ENCODE data around the gene CTNNA3. TPM values are rescaled to one million over a fixed set of nuclear protein-coding genes. Genes with fewer than 3 reads are reported as not detected.

CTNNA3 gene
- total RNA-seq, 1 donor from 2014 or later: 0.13 TPM

DNA sequence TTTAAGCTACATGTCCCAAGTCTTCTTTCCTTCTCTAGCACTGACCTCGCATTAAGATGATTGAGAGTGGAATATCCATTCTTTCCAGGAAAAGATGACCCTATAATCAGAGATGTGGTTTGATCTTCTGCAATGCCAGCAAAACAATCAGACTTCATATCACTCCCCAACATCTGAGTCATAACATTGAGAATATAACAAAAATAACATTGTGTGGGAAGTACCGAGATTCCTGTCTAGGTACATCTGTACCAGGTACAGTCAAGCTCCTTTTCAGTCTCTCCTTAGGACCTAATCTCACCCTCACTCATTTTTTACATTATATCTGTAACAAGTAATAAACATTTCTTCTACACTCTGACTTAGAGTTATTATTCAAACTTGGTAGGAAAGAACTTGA lies 568.6 kb downstream of the CTNNA3 start:
- no peak for DNase-seq (ENCODE audit: low read depth in 2 of 2)

DNA sequence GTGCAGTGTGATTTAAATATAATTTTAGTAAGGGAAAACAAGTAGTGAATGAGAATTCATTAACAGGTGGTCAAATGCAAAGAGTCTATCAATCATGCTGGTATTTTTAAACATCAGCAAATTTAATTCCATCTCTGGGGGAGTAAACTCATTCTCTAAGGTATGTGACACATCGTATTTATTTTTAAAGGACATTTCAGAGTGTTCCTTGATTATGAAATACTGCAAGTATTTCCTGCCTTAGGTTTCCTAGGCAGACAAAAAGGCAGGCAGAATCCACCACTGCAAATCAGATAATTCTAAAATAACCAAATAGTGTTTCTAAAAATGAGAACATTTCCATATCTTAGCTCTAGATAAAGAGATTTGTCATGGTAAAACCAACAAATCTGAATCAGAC lies 576.3 kb downstream of the CTNNA3 start:
- DNase-seq (ENCODE audit: low read depth in 2 of 2): no peak

GRCh38 chr10:67115972-67116371 lies 580.0 kb downstream of the CTNNA3 start:
- DNase-seq (ENCODE audit: low read depth in 2 of 2): peak in 1 of 2 donors; percentile 0

DNA sequence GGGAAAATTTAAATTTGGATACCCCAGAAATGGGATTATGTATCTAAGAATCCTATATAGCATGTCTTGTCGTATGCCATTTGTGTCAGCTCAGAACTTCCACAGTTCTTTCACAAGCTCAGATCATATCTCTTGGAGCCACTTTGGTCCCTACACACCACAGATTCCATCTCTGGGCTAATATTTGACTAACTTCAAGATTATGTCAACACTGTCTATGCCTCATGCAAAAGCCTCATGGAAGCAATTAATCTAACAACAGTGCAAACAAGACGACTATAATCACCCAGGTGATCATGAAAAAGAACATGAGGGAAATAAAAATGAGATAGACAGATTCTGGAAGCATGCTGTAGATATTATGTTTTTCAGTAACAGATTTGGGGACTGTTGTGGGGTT lies 581.0 kb downstream of the CTNNA3 start:
- no peak for DNase-seq (ENCODE audit: low read depth in 2 of 2)

GRCh38 chr10:67112765-67113164 lies 583.2 kb downstream of the CTNNA3 start:
- no peak for DNase-seq (ENCODE audit: low read depth in 2 of 2)

- DNase-seq (ENCODE audit: low read depth in 2 of 2): no peak
These were observed 585.7 kb downstream of the CTNNA3 start for GRCh38 chr10:67110286-67110685.

DNA sequence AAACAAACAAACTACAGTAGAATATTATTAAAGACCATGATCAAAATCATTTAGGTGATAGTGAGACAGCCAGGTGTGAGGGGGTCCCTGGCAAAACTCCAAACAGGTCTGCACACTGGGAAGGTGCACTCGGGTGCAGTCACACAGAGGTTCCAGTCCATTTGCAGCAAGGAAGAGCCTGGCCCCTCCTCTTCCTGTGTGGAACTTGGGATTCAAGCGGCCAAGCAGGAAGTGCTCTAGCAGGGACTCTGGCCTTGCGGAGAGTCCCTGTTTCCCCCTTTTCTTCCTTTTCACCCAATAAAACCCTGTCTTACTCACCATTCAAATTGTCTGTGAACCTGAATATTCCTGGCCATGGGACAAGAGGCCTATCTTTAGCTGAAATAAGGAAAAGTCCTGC lies 588.3 kb downstream of the CTNNA3 start:
- no peak for DNase-seq (ENCODE audit: low read depth in 2 of 2)

GRCh38 chr10:67100951-67101350 lies 595.0 kb downstream of the CTNNA3 start:
- no peak for DNase-seq (ENCODE audit: low read depth in 2 of 2)

GRCh38 chr10:67098461-67098860 lies 597.5 kb downstream of the CTNNA3 start:
- peak in 1 of 2 donors; percentile 2 for DNase-seq (ENCODE audit: low read depth in 2 of 2)

- no peak for DNase-seq (ENCODE audit: low read depth in 2 of 2)
These were observed 600.5 kb downstream of the CTNNA3 start for GRCh38 chr10:67095531-67095930.

DNA sequence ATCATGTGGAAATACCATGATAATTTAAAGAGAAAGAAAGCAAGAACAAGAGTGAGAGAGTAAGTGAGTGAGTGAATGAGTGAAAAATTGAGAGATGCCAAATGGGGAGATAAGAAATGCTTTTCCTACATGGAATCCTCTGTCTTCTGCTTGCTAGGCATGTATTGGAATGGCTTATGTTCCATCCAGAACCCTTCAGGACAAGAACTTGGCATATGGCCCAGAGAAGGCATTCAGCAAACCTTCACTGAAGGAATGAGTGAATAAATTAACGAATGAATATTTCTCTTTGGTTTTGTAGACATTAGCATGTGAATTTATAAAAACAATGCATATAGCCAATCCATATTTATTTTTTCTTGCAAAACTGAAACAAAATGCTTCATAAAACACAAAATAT lies 608.0 kb downstream of the CTNNA3 start:
- DNase-seq (ENCODE audit: low read depth in 2 of 2): no peak

DNA sequence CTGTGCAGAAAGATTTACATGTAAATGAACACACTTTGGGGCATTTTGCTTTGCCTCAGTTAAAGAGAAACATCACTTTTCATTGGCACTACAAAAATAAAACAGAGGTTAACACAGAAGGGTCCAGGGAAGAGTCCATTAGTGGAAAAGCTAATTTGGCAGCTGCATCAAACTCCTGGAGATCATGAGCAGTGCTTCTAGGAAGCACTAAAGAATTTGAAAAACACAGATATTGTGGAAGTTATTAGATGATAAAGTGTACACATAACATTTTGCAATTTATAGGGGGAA lies 608.9 kb downstream of the CTNNA3 start:
- DNase-seq (ENCODE audit: low read depth in 2 of 2): no peak

GRCh38 chr10:67086327-67087134 lies 609.5 kb downstream of the CTNNA3 start:
- DNase-seq (ENCODE audit: low read depth in 2 of 2): no peak

DNA sequence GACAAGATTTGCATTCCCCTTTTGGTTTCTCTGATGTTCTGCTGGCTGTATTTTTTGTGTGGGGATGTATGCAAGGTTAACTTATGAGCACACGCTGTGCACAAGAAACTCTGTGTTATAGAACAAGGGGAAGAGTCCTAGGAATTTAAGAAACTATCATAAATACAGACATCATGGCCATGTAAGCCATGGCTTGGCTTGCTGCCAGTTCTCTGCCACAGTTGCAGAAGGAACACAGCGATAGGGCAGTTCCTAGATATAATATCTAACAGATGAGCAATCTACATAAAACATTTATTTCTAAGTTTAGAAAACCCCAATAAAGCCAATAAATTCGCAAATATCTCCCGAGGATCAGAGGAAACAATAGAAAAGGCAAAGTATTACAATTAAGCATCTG lies 616.9 kb downstream of the CTNNA3 start:
- DNase-seq (ENCODE audit: low read depth in 2 of 2): no peak

DNA sequence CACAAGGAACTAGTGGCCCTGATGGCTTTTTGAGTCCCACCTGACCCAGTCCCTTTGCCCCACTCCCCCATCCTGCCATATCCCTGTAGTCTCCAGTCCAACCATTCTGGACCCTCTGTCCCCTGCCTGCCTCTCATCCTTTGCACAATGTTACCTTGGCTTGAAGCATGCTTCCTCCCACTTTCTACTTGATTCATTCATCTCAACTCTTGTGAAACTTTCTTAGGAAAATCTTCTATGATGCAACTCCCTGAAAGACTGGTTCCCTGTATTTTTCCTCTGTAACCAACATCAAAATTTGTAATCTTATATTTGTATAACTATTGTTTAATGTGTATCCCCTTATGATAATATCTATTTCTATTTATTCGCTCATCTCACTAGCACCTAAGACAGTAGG lies 618.6 kb downstream of the CTNNA3 start:
- no peak for DNase-seq (ENCODE audit: low read depth in 2 of 2)

GRCh38 chr10:67076144-67076543 lies 619.9 kb downstream of the CTNNA3 start:
- no peak for DNase-seq (ENCODE audit: low read depth in 2 of 2)

- DNase-seq (ENCODE audit: low read depth in 2 of 2): no peak
These were observed 620.5 kb downstream of the CTNNA3 start for GRCh38 chr10:67075491-67075971.

GRCh38 chr10:67072654-67073053 lies 623.3 kb downstream of the CTNNA3 start:
- DNase-seq (ENCODE audit: low read depth in 2 of 2): no peak

GRCh38 chr10:67050415-67050814 lies 645.6 kb downstream of the CTNNA3 start:
- no peak for DNase-seq (ENCODE audit: low read depth in 2 of 2)

DNA sequence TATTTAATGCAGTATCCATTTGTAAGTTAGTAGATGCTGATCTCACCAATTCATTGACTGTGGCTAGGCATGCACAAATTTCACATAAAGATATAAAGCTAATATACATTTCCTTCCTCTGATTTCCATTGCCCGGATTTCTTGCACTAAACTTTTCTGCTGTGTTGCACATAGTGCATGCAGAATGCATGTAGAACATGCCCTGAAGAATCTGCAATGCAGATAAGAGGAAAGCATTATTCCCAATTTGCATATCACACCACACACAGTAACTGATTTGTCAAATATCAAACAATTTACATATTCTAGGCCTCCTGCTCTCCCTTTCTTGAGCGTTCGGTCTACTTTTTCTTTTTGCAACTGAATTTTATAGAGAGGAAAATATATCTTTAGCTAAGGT lies 646.0 kb downstream of the CTNNA3 start:
- no peak for DNase-seq (ENCODE audit: low read depth in 2 of 2)

GRCh38 chr10:67046507-67046906 lies 649.5 kb downstream of the CTNNA3 start:
- no peak for DNase-seq (ENCODE audit: low read depth in 2 of 2)

DNA sequence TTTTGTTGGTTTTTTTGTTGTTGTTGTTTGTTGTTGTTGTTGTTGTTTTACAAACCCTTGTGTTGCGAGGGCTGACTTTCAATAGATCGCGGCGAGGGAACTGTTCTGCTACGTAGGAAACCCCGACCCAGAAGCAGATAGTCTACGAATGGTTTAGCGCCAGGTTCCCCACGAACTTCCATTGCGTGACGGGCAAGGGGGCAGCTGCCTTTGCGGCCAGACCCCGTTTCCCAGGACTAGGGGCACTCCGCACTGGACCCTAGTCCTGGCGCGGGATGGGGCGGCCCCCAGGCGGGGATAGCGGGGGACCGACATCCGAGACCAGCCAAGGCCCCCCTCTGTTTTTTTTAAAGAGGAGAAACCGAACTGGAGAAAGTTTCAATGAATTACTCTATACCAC lies 650.6 kb downstream of the CTNNA3 start:
- DNase-seq (ENCODE audit: low read depth in 2 of 2): no peak

DNA sequence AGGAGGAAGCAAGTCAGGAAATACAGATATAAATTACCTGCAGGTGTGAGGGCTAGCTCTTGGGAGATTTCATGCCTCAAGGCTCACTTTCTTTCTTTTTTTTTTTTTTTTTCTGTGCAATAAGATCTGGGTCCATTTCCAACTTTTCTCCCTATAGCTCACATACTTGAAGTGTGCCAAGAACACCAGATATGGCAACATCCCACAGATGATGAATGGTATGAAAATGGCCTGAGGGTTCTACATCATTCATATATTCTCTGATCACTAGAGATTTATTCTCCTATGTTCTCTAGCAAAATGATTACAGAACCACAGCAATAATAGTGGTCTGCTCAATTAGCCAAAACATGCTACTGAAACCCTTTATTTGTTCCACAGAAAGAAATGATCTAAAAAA lies 653.0 kb downstream of the CTNNA3 start:
- DNase-seq (ENCODE audit: low read depth in 2 of 2): no peak

- DNase-seq (ENCODE audit: low read depth in 2 of 2): no peak
These were observed 659.2 kb downstream of the CTNNA3 start for GRCh38 chr10:67036808-67037207.

Measured in dermis microvascular lymphatic vessel endothelial cell (primary cell).